RCC 7860 (cell line): Measurements from ENCODE around the gene C19orf81.
A peak's percentile ranks its signal among the peaks of the same experiment; 100 is the strongest.

ENCODE experiments used
- DNase-seq: peaks from one replicate; pipeline ENCODE4 v3.0.0-alpha.2; 2015; ENCODE audit warnings: low spot score
- FAIRE-seq: peaks from 2 replicates; lab custom pipeline; 2012; peaks lifted over from hg19 to GRCh38; lab: Jason Lieb, UNC

C19orf81 gene

GRCh38 chr19:50676625-50677197 is 27.5 kb downstream of the C19orf81 start:
- DNase-seq = no peak
- no peak for FAIRE-seq

GRCh38 chr19:50677636-50678035 is 28.4 kb downstream of the C19orf81 start:
- no peak for FAIRE-seq
- DNase-seq = no peak

GRCh38 chr19:50678323-50678722 is 29.1 kb downstream of the C19orf81 start:
- no peak for DNase-seq
- no peak for FAIRE-seq

- FAIRE-seq (no peak), DNase-seq (peak; percentile 28)
Observed at GRCh38 chr19:50679177-50680125, 30.2 kb downstream of the C19orf81 start.

DNA sequence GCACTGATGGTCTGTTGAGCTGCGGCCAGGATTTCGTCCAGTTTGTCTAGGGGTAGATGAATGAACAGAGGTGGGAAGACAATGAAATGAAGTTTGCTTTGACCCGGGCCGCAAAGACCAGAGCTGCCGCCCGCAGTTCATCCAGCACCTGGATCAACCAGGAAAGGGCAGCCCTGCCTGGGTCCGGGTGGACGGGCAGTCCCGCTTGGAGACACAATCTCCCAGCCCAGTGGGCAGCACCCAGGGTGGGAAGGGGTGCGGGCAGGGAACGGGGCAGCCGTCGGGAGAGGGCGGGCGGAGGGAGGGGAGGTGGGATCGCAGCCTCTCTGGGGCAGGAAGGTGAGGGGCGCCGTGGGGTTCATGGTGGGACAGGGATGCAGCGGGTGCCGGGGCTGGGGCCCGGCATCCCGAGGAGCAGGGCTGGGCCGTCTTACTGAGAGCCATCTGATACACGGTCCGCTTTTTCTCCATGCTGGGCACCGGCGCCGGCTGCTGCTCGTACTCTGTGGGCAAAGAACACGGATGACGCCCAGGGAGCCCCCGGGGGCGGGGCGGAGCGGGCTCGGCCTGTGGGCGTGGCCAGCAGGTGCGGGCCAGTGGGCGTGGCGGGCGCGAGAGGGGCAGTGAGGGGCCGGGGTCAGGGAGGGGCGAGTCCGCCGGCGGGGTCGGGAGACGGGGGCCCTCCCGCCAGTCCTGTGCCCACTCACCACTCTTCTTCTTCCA is 37.2 kb downstream of the C19orf81 start:
- DNase-seq = no peak
- no peak for FAIRE-seq

DNA sequence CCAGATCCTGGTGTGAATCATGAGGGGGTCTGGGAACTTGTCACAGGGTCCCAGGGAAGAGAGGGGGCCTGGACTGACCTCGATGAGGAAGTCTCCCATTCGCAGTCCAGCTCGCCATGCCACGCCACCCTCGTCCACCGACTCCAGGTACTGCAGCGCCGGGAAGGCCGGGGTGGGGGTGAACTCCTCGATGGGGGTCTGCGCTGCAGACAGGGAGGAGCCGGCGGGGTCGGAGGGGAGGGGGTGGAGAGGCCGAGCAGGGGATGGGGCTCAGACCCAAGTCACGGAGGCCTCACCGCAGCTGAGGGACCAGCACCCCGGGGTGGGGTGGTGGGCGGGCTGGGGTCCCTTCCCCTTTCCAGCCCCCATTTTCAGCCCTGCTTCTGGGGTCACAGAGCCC is 39.5 kb downstream of the C19orf81 start:
- FAIRE-seq (no peak), DNase-seq (no peak)

DNA sequence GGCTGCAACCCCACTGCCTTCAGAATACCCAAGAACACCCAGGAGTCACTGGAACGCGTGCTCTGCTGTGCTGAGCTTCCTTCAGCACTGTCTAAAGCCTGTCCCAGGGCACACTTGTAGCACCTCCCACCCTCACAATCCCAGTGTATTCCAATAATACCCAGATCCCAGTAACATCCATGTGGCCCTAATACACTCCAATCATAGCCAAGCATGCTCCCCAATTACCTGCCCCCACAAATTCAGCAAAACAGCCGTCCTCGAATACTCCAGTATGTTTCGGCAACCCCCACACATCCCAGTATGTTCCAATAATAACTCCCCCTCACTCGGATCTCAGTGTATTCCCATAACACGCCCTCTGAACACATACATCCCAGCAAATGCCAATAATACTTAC is 41.2 kb downstream of the C19orf81 start:
- FAIRE-seq (no peak), DNase-seq (no peak)

DNA sequence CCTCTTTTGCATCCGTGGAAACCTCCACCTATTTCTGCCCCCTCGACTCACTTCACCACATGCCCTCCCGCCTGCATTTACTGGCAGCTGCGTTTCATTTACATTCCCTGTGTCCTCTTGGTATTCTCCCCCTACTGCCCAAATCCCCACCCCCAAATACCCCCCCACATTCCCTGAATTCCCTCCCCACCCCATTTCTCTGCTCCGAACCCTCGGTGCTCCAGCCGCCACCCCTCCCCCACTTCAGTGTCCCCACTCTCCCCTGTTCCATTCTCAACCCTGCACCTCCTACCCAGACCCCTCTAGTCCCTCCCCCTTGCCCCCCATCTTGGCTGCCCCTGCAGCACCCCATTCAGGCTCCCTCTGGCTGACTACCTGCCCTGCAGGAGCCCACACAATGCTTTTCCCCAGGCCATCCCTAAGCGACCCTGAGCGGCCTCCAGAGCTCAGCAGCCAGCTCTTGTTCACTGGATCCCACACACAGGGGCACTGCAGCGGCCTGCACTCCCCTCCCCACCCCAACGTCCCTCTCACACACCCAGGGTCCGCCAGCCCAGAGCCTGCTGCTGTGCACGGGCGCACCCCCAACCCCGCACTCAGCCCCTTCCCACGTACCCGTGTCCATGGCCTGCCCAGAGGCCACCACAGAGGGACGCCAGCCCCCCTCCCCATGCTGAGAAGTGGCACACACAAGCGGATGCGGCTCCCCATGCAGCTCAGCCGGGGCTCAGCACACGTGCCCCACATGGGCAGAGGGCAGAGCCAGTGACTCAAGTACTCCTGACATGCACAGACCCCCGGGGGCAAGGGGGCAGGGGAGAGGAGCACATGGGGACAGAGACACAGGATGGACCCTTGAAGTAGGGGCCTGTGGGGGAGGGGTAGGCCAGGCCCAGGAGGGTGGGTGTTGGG is 44.1 kb downstream of the C19orf81 start:
- no peak for FAIRE-seq
- no peak for DNase-seq

GRCh38 chr19:50694815-50695145 is 45.5 kb downstream of the C19orf81 start:
- no peak for FAIRE-seq
- no peak for DNase-seq

GRCh38 chr19:50695251-50696093 is 46.2 kb downstream of the C19orf81 start:
- DNase-seq (no peak), FAIRE-seq (no peak)

GRCh38 chr19:50696094-50696483 is 46.8 kb downstream of the C19orf81 start:
- FAIRE-seq (no peak), DNase-seq (no peak)

- FAIRE-seq = no peak
Observed at GRCh38 chr19:50697414-50698124, 48.3 kb downstream of the C19orf81 start.

DNA sequence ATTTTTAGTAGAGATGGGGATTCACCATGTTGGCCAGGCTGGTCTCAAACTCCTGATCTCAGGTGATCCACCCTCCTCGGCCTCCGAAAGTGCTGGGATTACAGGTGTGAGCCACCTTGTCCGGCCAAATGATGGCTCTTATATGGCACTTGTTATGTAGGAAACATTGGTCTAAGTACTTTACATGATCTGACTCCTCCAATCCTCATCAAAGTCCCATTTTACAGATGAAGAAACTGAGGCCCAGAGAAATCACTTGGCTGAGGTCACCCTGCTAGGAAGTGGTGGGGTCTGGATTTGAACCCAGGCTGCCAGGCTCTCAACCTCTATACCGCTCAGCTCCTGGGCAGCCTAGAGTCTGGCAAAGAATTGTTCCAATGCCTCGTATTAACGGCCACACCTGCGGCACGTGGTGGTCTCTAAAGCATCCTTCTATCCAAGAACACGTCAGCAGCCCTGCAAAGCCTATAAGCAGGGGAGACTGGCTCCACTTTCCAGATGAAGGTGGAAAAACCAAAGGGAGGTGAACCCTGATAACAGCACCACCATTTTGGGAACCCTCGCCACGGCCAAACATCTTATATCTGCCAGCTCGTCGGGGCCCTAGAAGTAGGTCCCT is 52.2 kb downstream of the C19orf81 start:
- DNase-seq (no peak), FAIRE-seq (no peak)

More at GRCh38 chr19:50697414-50698124, 48.3 kb downstream of the C19orf81 start:
- no peak for DNase-seq

GRCh38 chr19:50702158-50702870 is 53.1 kb downstream of the C19orf81 start:
- no peak for DNase-seq
- FAIRE-seq = no peak

DNA sequence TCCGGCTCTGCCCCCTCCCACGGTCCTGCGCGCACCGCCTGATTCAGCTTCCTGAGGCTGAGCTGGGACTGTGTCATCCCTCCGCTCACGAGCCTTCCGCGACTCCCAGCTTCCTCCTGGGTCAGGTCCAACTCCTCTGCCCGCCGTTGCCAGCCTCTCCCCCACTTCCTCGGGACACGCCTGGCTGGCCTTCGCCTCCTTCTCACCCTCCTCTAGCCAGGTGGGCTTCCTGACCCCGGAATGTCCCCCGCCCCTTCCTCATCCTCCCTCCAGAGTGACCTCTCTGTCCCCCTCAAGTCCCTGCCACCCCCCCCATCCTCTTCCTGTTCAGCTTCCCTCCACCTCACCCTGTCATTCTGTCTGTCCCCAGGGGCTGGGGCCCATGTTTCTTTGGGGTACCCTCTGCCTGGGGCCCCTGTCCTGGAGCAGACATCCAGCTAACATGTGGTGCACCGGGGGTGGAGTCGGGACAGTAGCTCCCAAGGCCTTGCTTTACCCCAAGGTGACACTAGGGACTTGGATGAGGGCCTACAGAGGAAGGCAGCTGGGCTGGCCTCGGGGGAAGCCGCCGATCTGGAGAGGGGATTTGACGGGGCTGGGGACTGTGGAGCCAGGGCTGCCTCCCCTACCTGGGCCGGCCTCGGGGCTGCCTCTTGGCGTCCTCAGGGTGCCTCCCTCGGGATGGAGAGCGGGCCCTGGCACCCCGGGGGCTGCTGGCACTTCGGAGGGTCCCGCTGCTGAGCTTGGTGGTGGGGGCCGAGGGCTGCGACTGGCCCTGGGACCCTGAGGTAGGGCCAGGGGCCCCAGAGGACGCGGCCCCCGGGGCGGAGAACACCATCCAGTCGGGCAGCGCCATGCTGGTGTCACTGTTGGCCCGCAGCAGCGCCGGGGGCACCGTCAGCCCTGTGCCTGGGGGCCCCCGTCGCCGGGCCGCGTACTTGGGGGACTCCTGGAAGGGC is 53.9 kb downstream of the C19orf81 start:
- DNase-seq (peak; percentile 51), FAIRE-seq (no peak)

GRCh38 chr19:50703915-50704796 is 54.9 kb downstream of the C19orf81 start:
- DNase-seq = no peak
- FAIRE-seq = no peak
